ENCODE results near the gene GAST. TPM values are rescaled to one million over a fixed set of nuclear protein-coding genes. Genes with fewer than 3 reads are reported as not detected.

GAST gene
- total and polyA plus RNA-seq, 2 of the 13 experiments (the other 11 are each of a cell fraction or from before 2014, with no cell fraction given) = 0.32 to 0.42 TPM

DNA sequence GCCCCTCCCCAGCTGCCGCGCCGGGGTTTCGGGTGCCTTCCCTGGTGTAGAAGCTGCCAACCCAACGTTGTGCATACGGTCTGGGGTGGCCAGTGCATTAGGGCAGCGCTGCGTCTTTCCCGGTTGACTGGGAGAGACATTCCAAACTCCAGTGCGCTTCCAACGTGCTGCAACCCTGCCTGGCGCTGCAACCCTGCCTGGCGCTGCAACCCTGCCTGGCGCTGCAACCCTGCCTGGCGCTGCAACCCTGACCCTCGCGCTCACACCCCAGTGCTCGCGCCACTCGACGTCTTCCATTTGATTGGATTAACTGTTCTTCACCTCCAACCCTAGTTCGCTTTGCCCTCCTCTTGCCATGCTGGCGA, 22.8 kb downstream of the GAST start (continued):
- TF ChIP-seq, protein P1, sequence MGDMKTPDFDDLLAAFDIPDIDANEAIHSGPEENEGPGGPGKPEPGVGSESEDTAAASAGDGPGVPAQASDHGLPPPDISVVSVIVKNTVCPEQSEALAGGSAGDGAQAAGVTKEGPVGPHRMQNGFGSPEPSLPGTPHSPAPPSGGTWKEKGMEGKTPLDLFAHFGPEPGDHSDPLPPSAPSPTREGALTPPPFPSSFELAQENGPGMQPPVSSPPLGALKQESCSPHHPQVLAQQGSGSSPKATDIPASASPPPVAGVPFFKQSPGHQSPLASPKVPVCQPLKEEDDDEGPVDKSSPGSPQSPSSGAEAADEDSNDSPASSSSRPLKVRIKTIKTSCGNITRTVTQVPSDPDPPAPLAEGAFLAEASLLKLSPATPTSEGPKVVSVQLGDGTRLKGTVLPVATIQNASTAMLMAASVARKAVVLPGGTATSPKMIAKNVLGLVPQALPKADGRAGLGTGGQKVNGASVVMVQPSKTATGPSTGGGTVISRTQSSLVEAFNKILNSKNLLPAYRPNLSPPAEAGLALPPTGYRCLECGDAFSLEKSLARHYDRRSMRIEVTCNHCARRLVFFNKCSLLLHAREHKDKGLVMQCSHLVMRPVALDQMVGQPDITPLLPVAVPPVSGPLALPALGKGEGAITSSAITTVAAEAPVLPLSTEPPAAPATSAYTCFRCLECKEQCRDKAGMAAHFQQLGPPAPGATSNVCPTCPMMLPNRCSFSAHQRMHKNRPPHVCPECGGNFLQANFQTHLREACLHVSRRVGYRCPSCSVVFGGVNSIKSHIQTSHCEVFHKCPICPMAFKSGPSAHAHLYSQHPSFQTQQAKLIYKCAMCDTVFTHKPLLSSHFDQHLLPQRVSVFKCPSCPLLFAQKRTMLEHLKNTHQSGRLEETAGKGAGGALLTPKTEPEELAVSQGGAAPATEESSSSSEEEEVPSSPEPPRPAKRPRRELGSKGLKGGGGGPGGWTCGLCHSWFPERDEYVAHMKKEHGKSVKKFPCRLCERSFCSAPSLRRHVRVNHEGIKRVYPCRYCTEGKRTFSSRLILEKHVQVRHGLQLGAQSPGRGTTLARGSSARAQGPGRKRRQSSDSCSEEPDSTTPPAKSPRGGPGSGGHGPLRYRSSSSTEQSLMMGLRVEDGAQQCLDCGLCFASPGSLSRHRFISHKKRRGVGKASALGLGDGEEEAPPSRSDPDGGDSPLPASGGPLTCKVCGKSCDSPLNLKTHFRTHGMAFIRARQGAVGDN (CRISPR knock-in tag; IDR thresholded peaks at IDR 0.05) = peak; percentile 17
- TF ChIP-seq ZMYM4 (CRISPR knock-in tag; IDR thresholded peaks at IDR 0.05) = peak; percentile 4; the same call in 1 of the 2 replicates
- no peak for TF ChIP-seq ZNF782 (CRISPR knock-in tag; IDR thresholded peaks at IDR 0.05; ENCODE audit: borderline replicate concordance)
- no peak for TF ChIP-seq ZNF329 (CRISPR knock-in tag; IDR thresholded peaks at IDR 0.05; ENCODE audit: low read depth)
- TF ChIP-seq GLI4 (CRISPR knock-in tag; IDR thresholded peaks at IDR 0.05; ENCODE audit: borderline replicate concordance) = 0 out of 2 replicates have a peak, but pooled peaks have one; percentile 10
- no peak for TF ChIP-seq HOXA9 (CRISPR knock-in tag; IDR thresholded peaks at IDR 0.05; ENCODE audit: borderline replicate concordance)
- TF ChIP-seq HOXA7 (CRISPR knock-in tag; IDR thresholded peaks at IDR 0.05) = no peak
- TF ChIP-seq DR1 (CRISPR knock-in tag; IDR thresholded peaks at IDR 0.05) = no peak
- no peak for TF ChIP-seq ZMAT3 (CRISPR knock-in tag; conservative IDR thresholded peaks at IDR 0.05)
- no peak for TF ChIP-seq SALL2 (CRISPR knock-in tag; IDR thresholded peaks at IDR 0.05)
- TF ChIP-seq, protein P2, sequence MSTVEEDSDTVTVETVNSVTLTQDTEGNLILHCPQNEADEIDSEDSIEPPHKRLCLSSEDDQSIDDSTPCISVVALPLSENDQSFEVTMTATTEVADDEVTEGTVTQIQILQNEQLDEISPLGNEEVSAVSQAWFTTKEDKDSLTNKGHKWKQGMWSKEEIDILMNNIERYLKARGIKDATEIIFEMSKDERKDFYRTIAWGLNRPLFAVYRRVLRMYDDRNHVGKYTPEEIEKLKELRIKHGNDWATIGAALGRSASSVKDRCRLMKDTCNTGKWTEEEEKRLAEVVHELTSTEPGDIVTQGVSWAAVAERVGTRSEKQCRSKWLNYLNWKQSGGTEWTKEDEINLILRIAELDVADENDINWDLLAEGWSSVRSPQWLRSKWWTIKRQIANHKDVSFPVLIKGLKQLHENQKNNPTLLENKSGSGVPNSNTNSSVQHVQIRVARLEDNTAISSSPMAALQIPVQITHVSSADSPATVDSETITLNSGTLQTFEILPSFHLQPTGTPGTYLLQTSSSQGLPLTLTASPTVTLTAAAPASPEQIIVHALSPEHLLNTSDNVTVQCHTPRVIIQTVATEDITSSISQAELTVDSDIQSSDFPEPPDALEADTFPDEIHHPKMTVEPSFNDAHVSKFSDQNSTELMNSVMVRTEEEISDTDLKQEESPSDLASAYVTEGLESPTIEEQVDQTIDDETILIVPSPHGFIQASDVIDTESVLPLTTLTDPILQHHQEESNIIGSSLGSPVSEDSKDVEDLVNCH (CRISPR knock-in tag; IDR thresholded peaks at IDR 0.05) = no peak
- no peak for TF ChIP-seq GFI1 (CRISPR knock-in tag; IDR thresholded peaks at IDR 0.05; ENCODE audit: borderline replicate concordance)
- TF ChIP-seq NR2F2 (IDR thresholded peaks at IDR 0.05; ENCODE audit: borderline replicate concordance, low read depth) = no peak
- TF ChIP-seq GATAD2A (CRISPR knock-in tag; IDR thresholded peaks at IDR 0.05) = no peak; the same call in 1 of the 2 replicates
- no peak for TF ChIP-seq ISL2 (CRISPR knock-in tag; IDR thresholded peaks at IDR 0.05)
- TF ChIP-seq ZNF746 (CRISPR knock-in tag; IDR thresholded peaks at IDR 0.05) = no peak
- TF ChIP-seq RARA (CRISPR knock-in tag; IDR thresholded peaks at IDR 0.05) = no peak
- no peak for TF ChIP-seq ARNTL (CRISPR knock-in tag; IDR thresholded peaks at IDR 0.05)
- TF ChIP-seq ELF4 (CRISPR knock-in tag; IDR thresholded peaks at IDR 0.05; ENCODE audit: borderline replicate concordance) = no peak
- TF ChIP-seq ZNF781 (CRISPR knock-in tag; IDR thresholded peaks at IDR 0.05; ENCODE audit: borderline replicate concordance, not compliant biosample characterization) = no peak
- no peak for TF ChIP-seq SKI (IDR thresholded peaks at IDR 0.05; ENCODE audit: partially characterized antibody)
- TF ChIP-seq BRCA1 (CRISPR knock-in tag; IDR thresholded peaks at IDR 0.05) = no peak
- TF ChIP-seq NPAS2 (CRISPR knock-in tag; IDR thresholded peaks at IDR 0.05; ENCODE audit: borderline replicate concordance) = no peak
- TF ChIP-seq, protein P3, sequence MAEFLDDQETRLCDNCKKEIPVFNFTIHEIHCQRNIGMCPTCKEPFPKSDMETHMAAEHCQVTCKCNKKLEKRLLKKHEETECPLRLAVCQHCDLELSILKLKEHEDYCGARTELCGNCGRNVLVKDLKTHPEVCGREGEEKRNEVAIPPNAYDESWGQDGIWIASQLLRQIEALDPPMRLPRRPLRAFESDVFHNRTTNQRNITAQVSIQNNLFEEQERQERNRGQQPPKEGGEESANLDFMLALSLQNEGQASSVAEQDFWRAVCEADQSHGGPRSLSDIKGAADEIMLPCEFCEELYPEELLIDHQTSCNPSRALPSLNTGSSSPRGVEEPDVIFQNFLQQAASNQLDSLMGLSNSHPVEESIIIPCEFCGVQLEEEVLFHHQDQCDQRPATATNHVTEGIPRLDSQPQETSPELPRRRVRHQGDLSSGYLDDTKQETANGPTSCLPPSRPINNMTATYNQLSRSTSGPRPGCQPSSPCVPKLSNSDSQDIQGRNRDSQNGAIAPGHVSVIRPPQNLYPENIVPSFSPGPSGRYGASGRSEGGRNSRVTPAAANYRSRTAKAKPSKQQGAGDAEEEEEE (CRISPR knock-in tag; IDR thresholded peaks at IDR 0.05; ENCODE audit: borderline replicate concordance) = no peak
- peak; percentile 31 for TF ChIP-seq ZSCAN25 (CRISPR knock-in tag; IDR thresholded peaks at IDR 0.05)

Measured in HepG2 (cell line).